Heart left ventricle (tissue), 16 donors: ENCODE data around the gene NBAS. TPM values are rescaled to one million over a fixed set of nuclear protein-coding genes. Genes with fewer than 3 reads are reported as not detected.

Experiments used
- ATAC-seq, 4 donors: fragments of 200-7000 bp; cut with Tn5 transposase; one replicate each; pipeline ENCODE4 v1.9.1; 2020 to 2022; ENCODE audit warnings: moderate library complexity in 4 of 4, mild to moderate bottlenecking in 3 of 4, moderate number of reproducible peaks in 1 of 4
- DNase-seq, 5 donors: peaks; one replicate each; pipeline ENCODE4 v3.0.0-alpha.2; 2020
- H3K27ac ChIP-seq, 12 donors: fragments of 200-600 bp; sonication (generic) in 4 of 12; one replicate each; pipeline versions ENCODE4 v1.5.0 to v1.8.0; 2016 to 2022; ENCODE audit warnings: mild to moderate bottlenecking in 2 of 12
- H3K27me3 ChIP-seq, 9 donors: fragments of 200-600 bp; sonication (generic) in 2 of 9; one replicate each; pipeline versions ENCODE4 v1.5.1 to v1.8.0; 2016 to 2022; ENCODE audit warnings: mild to moderate bottlenecking in 3 of 9
- H3K36me3 ChIP-seq, 9 donors: fragments of 200-600 bp; sonication (generic) in 2 of 9; one replicate each; pipeline versions ENCODE4 v1.5.0 to v1.8.0; 2018 to 2022; ENCODE audit warnings: mild to moderate bottlenecking in 2 of 9
- H3K4me1 ChIP-seq, 12 donors: fragments of 200-600 bp; sonication (generic) in 4 of 12; one replicate each; pipeline versions ENCODE4 v1.5.0 to v1.8.0; 2016 to 2022; ENCODE audit warnings: mild to moderate bottlenecking in 3 of 12
- H3K4me3 ChIP-seq, 12 donors: fragments of 200-600 bp; sonication (generic) in 4 of 12; one replicate each; pipeline versions ENCODE4 v1.5.0 to v1.8.0; 2017 to 2022; ENCODE audit warnings: mild to moderate bottlenecking in 9 of 12, moderate library complexity in 4 of 12
- H3K9me3 ChIP-seq, 12 donors: fragments of 200-600 bp; sonication (generic) in 4 of 12; one replicate each; pipeline versions ENCODE4 v1.5.0 to v1.8.0; 2016 to 2022; ENCODE audit warnings: mild to moderate bottlenecking in 1 of 12
- POLR2A ChIP-seq, 2 donors: fragments of 450-650 bp; IDR thresholded peaks; one replicate each; pipeline ENCODE4 v1.6.1; 2017; ENCODE audit warnings: antibody characterized with exemption in 2 of 2, mild to moderate bottlenecking in 2 of 2, moderate library complexity in 2 of 2
- WGBS, 4 donors: extraction: QIAGEN DNeasy Blood & Tissue Kit in 2 of 4; methylation state at CpG; one replicate each; pipeline versions ENCODE4 v1.1.5 to v1.1.7; 2013 to 2018; 5-methylcytosine and 5-hydroxymethylcytosine counted together
- intact Hi-C, 10 donors: fragments of 100-400 bp; cut with DNase I; formaldehyde crosslinking; loops; one replicate each; pipeline versions ENCODE4 v1.11.1 to v1.14.2; 2022
- polyA plus RNA-seq, 2 donors: library from polyadenylated mRNA; stranded (reverse); fragments of 200-250 nt; gene quantifications; one replicate each; pipeline ENCODE4 v1.2.3, GENCODE V29; 2013
- total RNA-seq, 9 donors: library from RNA; depleted of rRNA in 2 of 9; stranded (reverse); fragments of >200 nt in 2 of 9; fragmentation: NEBNext Ultra II Directional in 3 of 9; extraction: Animal tissue kit (Norgen Biotek cat#: 25700) in 3 of 9; gene quantifications; one replicate each; pipeline versions ENCODE4 v1.1.0 to v1.2.4, GENCODE V29; 2016 to 2023
- TF ChIP-seq, protein P1 (sequence below), 12 donors: fragments of 200-600 bp; sonication (generic) in 4 of 12; IDR thresholded peaks; one replicate each; pipeline versions ENCODE4 v1.5.0 to v1.8.0; 2018 to 2022; ENCODE audit warnings: antibody characterized with exemption in 12 of 12, mild to moderate bottlenecking in 5 of 12
- donor health status: ischemic (EF 13 %, LVEDD 7.1; RV severe dilation, severe dysfunction).
- donor health status: healthy with polysubstance abuse.
- donor health status: DM: no; HTN: yes; CAD: no.
- donor health status: DM: no; HTN: no; CAD: no.
- donor health status: ischemic (EF 25% LVEDD 6.9; RV normal size, moderate dysfunction).
- donor health status: ischemic (EF 25% LVEDD 5.7; RV mildly dilated, moderate dysfunction).
- donor health status: healthy.
- donor health status: DM: yes; HTN: yes; CAD: no.
- donor health status: ischemic (EF 35%, LVEDD 5.7; RV mildly dilated, moderate dysfunction).
- donor health status: nonischemic (EF 11% LVEDD 7.7; RV severe dilation, severe dysfunction).
- donor health status: DM: yes; HTN: yes; CAD: no.
- donor health status: PGD.
- donor health status: ischemic (EF 29% LVEDD 5.4; RV normal size, mild dysfunction).
- donor health status: nonischemic (EF 23%, LVEDD 6.1; RV moderate dilation, normal function).

NBAS gene
- total and polyA plus RNA-seq, 11 donors: 23.1 to 63.0 (median 50.5) TPM

DNA sequence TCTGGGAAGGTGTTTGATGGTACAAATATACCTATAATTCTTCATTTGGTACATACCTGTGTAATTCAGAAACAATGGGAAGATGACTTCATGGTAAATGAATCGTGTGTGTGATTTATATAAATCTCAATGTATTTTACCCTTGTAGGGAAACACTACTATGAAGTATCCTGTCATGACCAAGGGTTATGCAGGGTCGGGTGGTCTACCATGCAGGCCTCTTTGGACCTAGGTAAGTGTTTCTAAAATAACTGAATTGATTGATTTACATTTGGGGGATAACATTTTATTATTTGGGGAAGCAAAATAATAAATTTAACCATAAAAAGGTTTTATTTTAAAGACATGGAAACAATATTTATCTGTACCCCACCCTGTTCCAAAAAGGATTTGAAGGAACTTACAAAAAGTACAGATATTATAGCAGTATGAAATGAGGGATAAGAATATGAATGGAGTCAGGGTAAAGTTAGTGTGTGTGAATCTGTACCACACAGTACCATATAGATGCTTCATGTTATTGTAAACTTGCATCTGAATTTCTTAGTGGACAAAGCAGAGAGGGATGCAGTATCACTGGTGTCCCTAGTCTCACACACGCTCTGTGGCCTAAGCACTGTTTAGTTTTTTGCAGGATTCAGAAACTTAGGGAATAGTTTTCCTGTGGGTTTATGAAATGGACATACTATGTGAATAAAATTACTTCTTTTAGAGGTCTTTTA is 42.1 kb upstream of the NBAS start:
- TF ChIP-seq, protein P1, sequence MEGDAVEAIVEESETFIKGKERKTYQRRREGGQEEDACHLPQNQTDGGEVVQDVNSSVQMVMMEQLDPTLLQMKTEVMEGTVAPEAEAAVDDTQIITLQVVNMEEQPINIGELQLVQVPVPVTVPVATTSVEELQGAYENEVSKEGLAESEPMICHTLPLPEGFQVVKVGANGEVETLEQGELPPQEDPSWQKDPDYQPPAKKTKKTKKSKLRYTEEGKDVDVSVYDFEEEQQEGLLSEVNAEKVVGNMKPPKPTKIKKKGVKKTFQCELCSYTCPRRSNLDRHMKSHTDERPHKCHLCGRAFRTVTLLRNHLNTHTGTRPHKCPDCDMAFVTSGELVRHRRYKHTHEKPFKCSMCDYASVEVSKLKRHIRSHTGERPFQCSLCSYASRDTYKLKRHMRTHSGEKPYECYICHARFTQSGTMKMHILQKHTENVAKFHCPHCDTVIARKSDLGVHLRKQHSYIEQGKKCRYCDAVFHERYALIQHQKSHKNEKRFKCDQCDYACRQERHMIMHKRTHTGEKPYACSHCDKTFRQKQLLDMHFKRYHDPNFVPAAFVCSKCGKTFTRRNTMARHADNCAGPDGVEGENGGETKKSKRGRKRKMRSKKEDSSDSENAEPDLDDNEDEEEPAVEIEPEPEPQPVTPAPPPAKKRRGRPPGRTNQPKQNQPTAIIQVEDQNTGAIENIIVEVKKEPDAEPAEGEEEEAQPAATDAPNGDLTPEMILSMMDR (IDR thresholded peaks at IDR 0.05): no peak
- no peak for TF ChIP-seq POLR2A (IDR thresholded peaks at IDR 0.05)
- WGBS, 4 donors: 91 to 97% (median 95%) methylated on average over 3 of the region's 3 CpGs
- Histone ChIP-seq H3K36me3 (peaks cover 0 to 100% (median 100%) of the 10 kb centered on the region in 9 donors), H3K27ac (no peak overlapping the region), H3K9me3 (no peaks in the 10 kb centered on the region), H3K4me1 (no peaks in the 10 kb centered on the region), H3K27me3 (no peaks in the 10 kb centered on the region), H3K4me3 (no peak overlapping the region)
- intact Hi-C loops: no loop called here
- no peak for DNase-seq
- ATAC-seq: no peak

DNA sequence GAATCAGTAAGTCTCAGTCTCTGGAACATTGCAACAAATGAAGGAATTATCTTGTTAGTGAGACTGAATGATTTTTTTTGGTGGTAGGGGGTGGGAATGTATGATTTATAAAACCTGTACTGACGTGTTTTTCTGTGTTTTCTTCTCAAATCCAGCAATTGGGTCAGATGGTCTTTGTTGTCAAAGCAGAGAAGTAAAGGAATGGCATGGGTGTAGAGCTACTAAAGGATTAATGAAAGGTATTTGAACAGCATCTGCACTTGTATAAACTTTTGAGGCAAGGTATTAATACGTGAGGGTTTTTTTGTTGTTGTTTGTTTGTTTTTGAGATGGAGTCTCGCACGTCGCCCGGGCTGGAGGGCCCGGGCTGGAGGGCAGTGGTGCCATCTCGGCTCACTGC is 41.3 kb upstream of the NBAS start:
- peaks cover 0 to 100% (median 100%) of the 10 kb centered on the region in 9 donors for H3K36me3 ChIP-seq
- H3K4me1 ChIP-seq: no peaks in the 10 kb centered on the region
- H3K27me3 ChIP-seq: no peaks in the 10 kb centered on the region
- no peak overlapping the region for H3K4me3 ChIP-seq
- no peak for DNase-seq
- H3K9me3 ChIP-seq: no peaks in the 10 kb centered on the region
- WGBS, 4 donors: 85 to 94% (median 91%) methylated on average over 8 of the region's 8 CpGs
- H3K27ac ChIP-seq: no peak overlapping the region
- intact Hi-C loops: no loop called here
- no peak for ATAC-seq
- TF ChIP-seq, protein P1 (IDR thresholded peaks at IDR 0.05): no peak
- TF ChIP-seq POLR2A (IDR thresholded peaks at IDR 0.05): no peak

DNA sequence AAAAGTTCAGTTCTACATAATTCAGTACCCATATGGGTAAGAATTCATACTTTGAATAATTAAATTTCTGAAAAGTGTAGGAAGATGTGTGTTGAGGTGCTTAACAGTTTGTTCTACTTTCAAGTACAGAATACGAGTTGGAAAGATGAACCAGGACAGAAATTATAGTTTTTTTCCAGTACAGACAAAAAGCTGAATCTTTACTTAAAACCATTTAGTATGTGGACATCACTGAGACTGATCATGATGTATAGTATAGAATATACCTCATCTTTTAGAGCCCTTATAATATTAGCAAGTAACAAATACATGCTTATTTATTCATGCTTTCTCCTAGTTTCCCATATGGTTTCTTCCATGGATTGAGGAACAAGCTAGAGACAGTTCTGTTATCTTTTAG is 40.5 kb upstream of the NBAS start:
- Histone ChIP-seq H3K27me3 (no peaks in the 10 kb centered on the region), H3K4me1 (no peaks in the 10 kb centered on the region), H3K4me3 (no peak overlapping the region), H3K27ac (no peak overlapping the region), H3K9me3 (no peaks in the 10 kb centered on the region), H3K36me3 (peaks cover 0 to 100% (median 100%) of the 10 kb centered on the region in 9 donors)
- DNase-seq (no peak), ATAC-seq (no peak)
- WGBS, 4 donors: 92 to 97% (median 95%) methylated on average over 1 of the region's 1 CpG
- intact Hi-C loops: no loop called here
- TF ChIP-seq POLR2A (IDR thresholded peaks at IDR 0.05): no peak
- TF ChIP-seq, protein P1 (IDR thresholded peaks at IDR 0.05): no peak

DNA sequence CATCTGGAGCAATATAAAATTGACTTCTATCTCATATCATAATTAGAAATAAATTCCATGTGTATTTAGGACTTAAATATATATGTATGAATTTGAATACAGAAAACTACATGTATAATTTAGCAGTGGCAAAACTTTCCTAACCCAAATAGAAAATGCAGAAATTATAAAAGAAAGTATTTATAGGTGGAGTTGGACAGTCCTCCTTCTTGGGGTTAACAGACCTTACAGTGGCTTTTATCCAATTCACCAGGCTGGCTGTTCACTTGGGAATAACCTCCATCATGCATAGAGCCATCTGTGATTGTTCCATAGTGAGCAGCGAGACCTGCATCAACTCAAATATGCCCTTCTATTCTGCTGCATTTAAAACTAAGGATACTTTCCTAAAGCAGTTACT is 38.9 kb upstream of the NBAS start:
- no peak for ATAC-seq
- Histone ChIP-seq H3K27ac (no peak overlapping the region), H3K4me1 (peaks cover 0 to 4% (median under 1%) of the 10 kb centered on the region in 12 donors), H3K9me3 (no peaks in the 10 kb centered on the region), H3K27me3 (no peaks in the 10 kb centered on the region), H3K36me3 (peaks cover 0 to 100% (median 100%) of the 10 kb centered on the region in 9 donors), H3K4me3 (no peak overlapping the region)
- TF ChIP-seq, protein P1 (IDR thresholded peaks at IDR 0.05): no peak
- no peak for TF ChIP-seq POLR2A (IDR thresholded peaks at IDR 0.05)
- no peak for DNase-seq
- intact Hi-C loops: no loop called here
- 85 to 98% (median 95%) methylated on average over 1 of the region's 1 CpG for WGBS, 4 donors
